HG03521 (cell line): ENCODE measurements around the gene ASTN2.

Experiments
- ATAC-seq: cut with Tn5 transposase; IDR thresholded peaks from one replicate; pipeline ENCODE4 v1.9.1; 2021; ENCODE audit warnings: mild to moderate bottlenecking, moderate library complexity; ENCODE audit not compliant: unreplicated experiment

Gene ASTN2

GRCh38 chr9:117182046-117182445 is 232.8 kb downstream of the ASTN2 start:
- no peak for ATAC-seq

- no peak for ATAC-seq
These were observed 233.9 kb downstream of the ASTN2 start for GRCh38 chr9:117180896-117181445.

GRCh38 chr9:117178596-117179375 is 236.1 kb downstream of the ASTN2 start:
- no peak for ATAC-seq

GRCh38 chr9:117170567-117170966 is 244.3 kb downstream of the ASTN2 start:
- no peak for ATAC-seq

GRCh38 chr9:117169089-117169621 is 245.7 kb downstream of the ASTN2 start:
- no peak for ATAC-seq

- no peak for ATAC-seq
These were observed 250.3 kb downstream of the ASTN2 start for GRCh38 chr9:117164512-117164911.

GRCh38 chr9:117160254-117160653 is 254.6 kb downstream of the ASTN2 start:
- ATAC-seq = no peak

- ATAC-seq = no peak
These were observed 257.9 kb downstream of the ASTN2 start for GRCh38 chr9:117156771-117157535.

- no peak for ATAC-seq
These were observed 258.6 kb downstream of the ASTN2 start for GRCh38 chr9:117156144-117156688.

GRCh38 chr9:117153021-117153420 is 261.8 kb downstream of the ASTN2 start:
- no peak for ATAC-seq

- no peak for ATAC-seq
These were observed 263.1 kb downstream of the ASTN2 start for GRCh38 chr9:117151716-117152115.

GRCh38 chr9:117149996-117150395 is 264.9 kb downstream of the ASTN2 start:
- no peak for ATAC-seq

- no peak for ATAC-seq
These were observed 268.9 kb downstream of the ASTN2 start for GRCh38 chr9:117145811-117146490.

GRCh38 chr9:117145081-117145480 is 269.8 kb downstream of the ASTN2 start:
- ATAC-seq = no peak

- ATAC-seq = no peak
These were observed 276.6 kb downstream of the ASTN2 start for GRCh38 chr9:117138231-117138630.

- ATAC-seq = no peak
These were observed 278.4 kb downstream of the ASTN2 start for GRCh38 chr9:117136461-117136860.

GRCh38 chr9:117135501-117136098 is 279.3 kb downstream of the ASTN2 start:
- ATAC-seq = no peak

GRCh38 chr9:117134826-117135500 is 279.9 kb downstream of the ASTN2 start:
- ATAC-seq = no peak

- ATAC-seq = no peak
These were observed 288.0 kb downstream of the ASTN2 start for GRCh38 chr9:117126871-117127270.

- ATAC-seq = no peak
These were observed 289.3 kb downstream of the ASTN2 start for GRCh38 chr9:117125531-117125930.
